HG03095 (cell line): Measurements from ENCODE around the gene KIZ.

Experiments used
- ATAC-seq: cut with Tn5 transposase; IDR thresholded peaks from one replicate; pipeline ENCODE4 v1.9.1; 2021; ENCODE audit warnings: moderate library complexity; ENCODE audit not compliant: unreplicated experiment

The KIZ gene

DNA sequence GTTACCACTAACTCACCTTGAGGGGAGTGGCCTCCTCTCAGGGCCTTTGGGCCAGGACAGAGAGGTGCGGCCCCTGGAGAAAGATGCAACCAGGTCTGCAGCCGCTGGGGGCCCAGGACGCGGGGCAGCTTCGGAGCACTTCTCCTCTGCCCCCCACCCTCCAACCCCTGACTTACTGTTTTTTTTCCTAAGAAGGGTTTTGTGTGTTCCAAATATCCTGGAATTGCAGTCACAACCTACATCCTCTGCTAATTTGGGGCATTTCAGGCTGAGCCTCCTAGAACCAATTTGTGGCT, 21.5 kb upstream of the KIZ start:
- ATAC-seq: no peak

DNA sequence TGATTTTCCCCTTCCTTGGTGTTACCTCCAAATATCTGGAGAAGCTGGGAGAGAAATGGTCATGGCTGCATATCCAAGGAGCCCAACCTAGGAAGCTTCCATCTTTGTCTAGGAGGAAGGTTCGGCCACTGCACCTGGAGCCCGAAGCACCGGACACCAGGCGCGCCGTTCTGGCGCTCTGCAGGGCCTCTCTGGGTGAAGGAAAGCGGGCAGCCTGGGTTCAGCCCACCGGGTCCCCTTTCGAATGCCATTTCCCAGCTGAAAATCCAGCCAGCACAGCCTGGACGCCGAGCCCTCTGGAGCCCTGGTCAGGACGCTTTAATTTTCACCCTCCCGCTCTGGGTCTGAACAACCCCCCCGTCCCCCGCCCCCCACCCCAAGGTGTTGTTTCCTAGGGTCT, 21.0 kb upstream of the KIZ start:
- ATAC-seq: no peak

DNA sequence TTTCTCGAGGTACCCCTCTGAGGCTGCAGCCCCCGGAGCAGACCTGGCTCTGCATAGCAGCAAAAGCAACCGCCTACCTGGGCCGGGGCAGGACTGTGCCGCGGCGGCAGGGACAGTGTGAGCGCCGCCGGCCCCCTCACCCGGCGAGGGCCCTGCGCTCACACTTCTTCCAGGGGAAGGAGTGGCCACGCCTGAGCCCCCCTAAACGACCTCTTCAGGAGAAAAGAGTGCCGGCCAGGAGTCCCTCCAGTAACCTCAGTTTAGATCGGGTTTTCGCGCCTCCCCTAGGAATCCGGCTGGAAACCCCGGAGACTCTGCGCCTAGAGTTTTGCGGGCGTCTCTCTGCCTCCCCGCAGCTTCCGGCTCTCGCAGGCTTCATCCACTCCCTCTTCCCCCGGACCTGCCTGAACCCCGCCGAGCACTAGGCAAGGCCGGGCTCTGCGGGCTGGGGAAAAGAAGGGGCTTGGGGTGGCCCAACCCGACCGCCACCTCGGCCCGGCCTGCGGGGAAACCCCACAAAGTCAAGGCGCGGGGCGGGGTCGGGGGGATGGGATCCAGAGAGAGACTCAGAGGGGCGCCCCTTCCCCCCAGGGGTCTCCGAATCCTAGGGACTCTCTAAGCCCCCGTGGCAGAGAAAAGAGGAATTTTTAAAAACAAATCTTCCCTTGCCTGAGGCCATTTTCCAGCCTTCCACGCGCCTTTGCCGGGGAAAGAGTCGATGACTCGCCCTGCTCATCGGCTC, 20.3 kb upstream of the KIZ start:
- no peak for ATAC-seq

DNA sequence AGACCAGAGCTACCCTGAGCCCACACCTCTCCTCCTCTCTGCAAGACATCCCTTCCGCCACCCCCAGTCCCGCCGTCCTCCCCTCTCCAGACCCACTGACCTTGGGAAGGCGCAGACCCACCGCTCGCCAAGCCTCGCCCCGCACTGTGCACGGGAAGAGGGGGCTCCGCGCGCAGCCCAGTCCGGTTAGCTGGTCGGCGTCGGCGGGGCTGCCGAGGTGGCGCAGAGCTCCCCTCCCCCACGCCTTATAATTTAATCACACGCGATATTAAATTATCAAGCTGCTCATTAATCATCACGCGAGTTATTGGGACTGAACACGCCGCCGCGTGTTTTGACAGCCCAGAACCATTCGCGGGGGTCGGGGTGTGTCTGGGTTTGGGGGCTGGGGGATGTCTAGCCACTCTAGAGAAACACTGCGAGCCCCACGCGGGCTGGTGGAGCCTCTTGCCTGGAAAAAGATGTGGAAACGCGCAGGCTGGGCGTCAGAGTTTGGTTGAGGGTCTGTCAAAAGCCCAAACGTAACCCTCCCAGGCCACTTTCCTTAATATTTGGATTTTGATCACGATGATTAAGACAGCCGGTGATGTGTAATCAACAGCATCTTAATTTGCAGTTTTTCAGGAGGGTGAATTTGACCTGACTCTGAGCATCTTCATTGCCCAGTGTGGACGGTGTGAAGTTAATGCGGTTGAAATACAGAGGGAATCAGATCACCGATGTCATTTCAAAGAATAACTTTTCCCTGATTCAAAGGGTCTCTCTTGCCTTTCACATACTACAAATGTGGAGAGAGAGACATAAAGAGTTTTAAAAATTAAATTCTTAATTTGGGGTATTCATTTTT, 19.5 kb upstream of the KIZ start, which contains the start of gene LINC00237:
Gene LINC00237 (minus strand): TSS at position 188 of the 847 bp plus-strand sequence.
- no peak for ATAC-seq

DNA sequence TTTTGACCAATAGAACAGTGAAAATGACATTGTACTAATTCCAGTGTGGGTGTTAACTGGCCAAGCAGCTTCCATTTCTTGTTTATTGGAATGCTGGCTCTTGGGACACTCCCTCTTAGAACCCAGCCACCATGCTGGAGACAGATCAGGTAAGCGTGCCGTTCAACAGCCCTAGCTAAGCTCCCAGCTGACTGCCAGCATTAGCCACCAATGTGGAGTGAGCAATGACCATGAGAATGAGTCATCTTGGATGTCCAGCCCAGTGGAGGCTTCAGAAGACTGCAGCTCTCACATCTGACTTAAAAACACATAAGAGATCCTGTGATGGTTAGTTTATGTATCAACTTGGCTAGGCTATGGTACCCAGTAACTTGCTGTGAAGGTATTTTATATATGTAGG, 16.7 kb upstream of the KIZ start:
- ATAC-seq: no peak

DNA sequence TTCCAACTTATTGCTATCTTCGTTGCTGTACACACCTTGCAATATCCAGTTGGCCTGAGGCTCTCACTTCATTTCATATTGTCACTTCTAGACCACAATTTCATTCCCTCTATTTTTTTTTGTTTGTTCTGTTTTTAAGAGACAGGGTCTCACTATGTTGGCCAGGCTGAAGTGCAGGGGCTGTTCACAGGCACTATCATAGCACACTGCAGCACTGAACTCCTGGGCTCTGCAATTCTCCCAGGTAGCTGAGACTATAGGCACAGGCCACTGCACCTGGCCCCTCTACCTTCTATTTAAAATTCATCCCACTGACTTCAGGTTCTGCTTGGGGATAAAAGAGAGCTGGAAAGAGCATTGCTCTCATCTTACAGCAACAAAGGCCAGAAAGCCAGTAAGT, 15.1 kb upstream of the KIZ start:
- no peak for ATAC-seq

DNA sequence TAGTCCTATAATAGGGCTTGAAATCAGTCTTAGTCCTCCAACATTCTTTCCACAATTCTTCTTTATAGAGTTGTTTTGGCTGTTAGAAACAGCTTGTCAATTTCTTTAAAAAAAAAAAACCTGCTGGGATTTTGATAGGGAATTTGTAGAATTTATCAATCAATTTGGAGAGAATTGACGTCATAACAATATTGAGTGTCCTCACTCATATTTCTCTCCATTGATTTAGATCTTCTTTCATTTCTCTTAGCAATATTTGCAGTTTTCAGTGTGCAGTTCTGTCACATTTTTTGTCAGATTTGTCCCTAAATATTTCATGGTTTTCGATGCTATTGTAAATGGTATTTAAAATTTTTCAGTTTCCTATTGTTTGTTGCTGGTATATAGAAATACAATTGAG, 14.5 kb upstream of the KIZ start:
- ATAC-seq: no peak

DNA sequence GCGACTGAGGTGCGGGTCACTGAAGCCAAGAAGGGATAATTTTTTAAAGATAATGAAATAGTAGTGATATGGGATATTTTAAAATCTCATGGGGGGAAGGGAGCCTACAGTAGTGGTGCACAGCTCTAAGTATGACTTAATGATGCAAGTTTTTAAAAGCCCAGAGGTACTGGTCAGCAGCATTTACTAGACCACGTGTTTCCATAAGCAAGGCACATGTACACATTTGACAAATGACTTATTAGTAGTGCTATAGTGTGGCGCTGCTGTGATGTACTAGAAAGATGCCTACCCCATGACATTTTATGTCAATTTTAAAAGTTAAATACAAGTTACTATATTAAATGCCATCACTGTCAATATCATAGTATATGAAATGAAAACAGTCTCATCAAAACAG, 12.2 kb upstream of the KIZ start:
- ATAC-seq: no peak

DNA sequence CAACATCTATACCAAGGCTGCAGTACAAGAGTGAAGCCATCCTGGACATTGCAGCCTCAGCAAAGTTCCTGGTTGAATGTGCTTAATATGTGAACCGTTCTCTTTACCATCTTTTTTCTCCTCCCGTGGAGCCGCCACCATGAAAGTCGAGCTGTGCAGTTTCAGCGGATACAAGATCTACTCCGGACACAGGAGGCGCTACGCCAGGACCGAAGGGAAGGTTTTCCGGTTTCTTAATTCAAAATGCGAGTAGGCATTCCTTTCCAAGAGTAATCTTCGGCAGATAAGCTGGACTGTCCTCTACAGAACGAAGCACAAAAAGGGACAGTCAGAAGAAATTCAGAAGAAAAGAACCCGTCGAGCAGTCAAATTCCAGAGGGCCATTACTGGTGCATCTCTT, 11.3 kb upstream of the KIZ start:
- ATAC-seq: no peak

DNA sequence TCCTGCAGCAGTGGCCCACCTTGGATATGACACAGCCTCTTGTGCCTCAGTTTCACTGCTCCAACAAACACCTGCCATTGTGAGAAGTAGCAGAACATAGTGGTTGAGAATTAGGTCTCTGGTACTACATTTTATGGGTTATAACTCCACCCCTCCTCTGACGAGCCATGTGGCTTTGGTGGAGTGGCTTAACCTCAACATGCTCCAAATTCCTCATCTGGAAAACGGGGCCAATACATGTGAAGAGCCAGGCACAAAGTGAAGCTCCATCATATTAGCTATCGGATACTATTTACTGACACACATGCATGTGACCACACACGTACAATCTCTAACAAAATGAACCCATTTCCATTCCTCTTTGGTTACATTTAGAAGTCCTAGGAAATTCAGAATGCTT, 8.4 kb upstream of the KIZ start:
- ATAC-seq: no peak

DNA sequence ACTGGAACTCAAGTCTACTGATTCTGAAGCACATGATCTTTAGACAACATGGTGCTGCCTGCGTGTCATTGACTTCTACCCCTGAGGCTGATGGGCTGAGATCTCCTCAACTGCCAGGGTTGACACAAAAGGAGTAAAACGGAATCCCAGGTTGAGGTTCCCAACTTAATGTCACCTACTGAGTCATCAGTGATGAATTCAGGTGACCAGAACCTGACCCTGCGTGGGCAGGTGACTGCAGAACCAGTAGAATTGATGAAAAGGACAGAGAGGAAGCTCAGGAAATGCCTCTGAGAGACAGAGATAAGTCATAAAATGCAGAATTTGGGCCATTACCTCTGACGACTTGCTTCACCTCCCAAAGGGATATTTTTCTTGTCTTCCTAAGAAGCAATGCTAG, 7.7 kb upstream of the KIZ start:
- ATAC-seq: no peak

DNA sequence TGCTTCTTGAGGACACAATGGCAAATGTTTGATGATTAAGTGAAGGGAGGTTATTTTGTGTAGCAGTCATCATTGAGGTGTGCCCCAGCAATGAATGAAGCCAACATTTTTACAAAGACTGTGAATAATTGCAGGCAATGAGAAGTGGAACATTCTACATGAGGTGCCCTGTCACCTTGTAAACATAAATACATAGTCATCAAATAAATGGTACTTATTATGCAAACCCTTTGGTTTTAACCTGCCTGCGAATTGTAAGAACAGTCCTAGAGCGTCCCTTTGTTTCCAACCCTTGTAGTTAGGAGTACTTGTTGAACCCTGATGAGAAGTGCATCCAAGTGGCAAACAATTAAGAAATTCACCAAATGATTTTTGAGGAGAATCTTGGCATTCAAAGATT, 7.1 kb upstream of the KIZ start:
- no peak for ATAC-seq

DNA sequence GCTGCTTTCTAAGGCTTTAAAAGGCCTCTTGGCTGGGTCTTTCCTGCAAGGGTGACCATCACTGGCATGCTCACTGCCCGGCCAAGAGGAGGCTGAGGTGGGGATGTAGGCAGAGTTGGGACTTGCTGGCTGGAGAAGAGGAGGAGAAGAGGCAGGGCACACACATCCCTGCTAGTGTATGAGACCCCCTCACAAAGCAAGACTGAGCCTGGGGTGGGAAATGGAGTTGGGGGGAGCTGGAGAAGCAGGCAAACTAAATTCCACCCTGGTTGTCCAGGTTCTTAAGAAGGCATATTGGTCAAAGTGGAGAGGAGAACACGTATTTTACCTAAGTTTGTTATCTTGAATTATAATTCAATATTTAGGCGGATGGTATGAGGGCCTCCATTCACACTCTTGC, 1.7 kb upstream of the KIZ start:
- no peak for ATAC-seq

DNA sequence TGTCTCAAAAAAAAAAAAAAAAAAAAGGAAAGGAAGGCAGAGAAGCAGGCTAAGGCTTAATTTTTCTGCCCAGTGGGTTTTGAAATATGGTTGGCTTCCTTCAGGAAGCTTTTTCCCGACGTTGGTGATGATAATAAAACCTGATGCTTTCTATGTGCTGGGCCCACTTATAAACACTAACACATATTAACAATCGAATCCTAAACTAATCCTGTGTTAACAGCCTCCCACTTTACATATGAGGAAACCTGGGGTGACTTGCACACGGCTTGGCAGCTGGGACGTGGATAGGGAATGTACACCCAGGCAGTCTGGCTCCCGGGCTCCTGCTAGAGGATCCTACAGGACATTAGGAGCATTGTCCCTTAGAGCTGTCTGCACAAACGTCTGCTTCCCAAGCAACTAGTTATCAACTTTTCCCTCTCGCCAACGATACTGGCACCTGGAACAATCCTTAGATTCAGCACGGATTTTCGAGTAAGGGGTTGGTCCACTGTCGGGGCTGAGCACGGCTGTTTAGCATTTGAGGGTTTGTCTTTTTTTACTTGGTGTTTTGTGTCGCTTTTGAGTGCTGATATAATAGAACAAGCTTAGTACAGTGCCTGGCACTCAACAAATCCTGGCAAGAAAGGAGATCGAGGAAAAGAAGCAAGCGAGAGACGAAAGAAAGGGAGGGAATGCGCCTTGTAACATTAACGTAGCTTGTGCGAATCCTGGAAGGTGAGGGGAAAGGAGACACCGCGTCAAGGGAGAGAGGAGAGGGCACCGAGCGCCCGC, 622 bp upstream of the KIZ start:
- peak; percentile 15 for ATAC-seq

DNA sequence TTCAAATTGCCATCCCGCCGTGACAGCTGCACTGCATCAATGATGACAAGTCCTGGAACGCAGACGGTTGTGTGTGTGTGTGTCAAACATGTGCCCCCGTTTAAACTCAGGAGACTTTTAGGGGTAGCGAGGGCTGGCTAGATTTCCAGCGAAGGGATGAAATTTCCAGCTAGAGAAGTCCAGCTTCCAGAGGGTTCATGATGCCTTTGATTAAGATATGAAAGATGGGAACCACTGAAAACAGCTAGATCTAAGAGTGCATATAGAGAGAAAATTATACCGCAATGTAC, 644 bp downstream of the KIZ start:
- peak; percentile 1 for ATAC-seq

DNA sequence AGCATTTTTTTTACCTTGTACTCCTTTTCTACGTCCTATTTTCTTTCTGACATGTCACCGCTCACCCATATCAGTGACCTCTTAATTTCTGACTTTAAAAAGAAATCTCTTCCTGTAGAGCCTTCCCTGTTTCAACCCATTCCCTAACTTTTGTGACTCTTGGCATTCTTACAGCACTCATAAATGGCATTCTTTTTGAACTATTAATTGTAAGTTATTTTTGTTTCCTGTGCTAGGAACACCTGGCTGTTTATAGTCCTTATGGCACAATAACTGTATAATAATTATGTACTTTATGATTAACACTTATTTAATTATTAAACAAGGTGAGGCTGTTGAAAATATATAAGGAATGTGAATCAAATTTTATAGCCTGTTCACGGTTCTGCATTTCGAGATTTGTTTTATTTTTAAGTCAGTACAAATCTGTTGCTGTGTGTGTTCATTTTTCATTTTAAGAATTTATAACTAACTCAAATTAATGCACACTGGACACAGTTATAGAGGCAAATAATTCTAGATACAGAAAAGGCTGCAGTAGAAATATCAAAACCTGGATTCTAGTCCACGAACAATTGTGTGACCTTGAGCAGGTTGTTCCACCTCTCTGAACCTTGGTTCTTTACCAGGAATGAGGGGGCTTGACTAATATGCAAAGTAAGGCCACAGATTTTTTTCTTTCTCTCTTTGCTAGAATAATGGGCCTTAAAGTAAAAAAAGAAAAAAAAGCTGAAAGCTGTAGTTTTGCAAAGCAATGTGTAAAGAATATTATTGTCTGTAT, 1.5 kb downstream of the KIZ start:
- no peak for ATAC-seq

DNA sequence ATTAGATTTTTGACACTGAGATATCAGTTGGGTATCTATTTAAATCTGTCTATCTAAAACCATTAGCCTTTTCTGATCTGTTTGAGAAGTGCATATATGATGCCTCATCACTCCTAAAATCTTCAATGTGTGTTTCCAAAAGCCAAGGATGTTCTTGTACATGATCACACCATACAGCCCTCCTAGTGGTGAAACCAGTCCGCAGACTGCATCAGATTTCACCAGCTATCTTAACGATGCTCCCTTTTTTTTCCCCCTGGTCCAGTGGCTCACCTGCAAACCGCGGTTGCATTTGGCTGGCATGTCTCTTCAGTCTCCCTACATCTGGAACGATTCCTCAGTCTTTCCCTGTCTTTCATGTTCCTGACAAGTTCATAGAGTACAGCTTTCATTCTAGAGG, 4.0 kb downstream of the KIZ start:
- no peak for ATAC-seq

DNA sequence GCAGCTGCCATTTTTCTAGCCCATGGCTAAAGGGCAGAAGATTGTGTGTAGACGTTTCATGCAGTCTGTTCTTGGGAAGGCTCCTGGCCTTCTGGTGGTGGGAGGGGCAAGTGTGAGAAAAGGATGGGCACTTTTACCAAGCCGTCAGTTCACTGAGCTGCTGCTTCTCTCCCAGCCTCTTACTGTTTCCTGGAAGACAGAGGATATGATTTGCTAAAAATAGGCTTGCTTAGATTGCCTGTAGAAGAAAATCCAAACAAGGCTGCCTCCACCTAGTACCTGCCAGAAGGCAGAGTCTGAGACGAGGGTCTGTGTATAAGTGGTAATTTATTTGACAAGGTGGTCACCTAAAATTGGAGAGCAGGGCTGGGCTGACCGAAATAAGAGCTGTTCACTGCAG, 7.5 kb downstream of the KIZ start:
- ATAC-seq: no peak

DNA sequence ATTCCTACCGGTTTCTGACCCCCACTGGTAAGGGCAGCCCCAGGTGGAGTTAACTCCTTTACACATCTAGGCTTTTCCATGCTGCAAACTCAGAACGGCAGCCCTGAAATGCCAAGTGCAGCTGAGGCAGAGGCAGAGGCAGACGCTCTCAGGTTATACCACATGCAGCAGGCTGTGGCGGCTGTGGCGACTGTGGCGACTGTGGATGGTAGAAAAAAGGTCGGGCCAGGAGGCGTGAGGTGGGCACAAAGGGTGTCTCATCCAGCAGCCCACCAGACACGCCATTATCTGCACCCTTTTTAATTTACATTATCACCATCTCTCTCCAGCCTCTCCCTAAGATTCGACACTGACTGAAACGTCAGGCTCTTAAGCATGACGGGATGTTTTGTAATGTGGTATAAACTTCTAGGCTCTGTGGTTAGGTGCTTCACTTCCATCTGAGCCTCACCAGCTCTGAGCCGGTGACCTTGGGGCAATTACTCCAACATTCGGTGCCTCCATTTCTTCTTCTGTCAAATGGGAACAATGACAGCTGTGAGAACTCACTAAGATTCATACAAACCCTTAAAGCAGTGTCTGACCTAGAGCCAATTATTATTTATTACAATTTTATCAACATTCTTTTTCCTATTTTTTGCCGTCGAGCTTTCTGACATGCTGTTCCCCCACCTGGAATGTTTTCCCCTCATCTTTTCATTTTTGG, 8.2 kb downstream of the KIZ start:
- ATAC-seq: no peak

DNA sequence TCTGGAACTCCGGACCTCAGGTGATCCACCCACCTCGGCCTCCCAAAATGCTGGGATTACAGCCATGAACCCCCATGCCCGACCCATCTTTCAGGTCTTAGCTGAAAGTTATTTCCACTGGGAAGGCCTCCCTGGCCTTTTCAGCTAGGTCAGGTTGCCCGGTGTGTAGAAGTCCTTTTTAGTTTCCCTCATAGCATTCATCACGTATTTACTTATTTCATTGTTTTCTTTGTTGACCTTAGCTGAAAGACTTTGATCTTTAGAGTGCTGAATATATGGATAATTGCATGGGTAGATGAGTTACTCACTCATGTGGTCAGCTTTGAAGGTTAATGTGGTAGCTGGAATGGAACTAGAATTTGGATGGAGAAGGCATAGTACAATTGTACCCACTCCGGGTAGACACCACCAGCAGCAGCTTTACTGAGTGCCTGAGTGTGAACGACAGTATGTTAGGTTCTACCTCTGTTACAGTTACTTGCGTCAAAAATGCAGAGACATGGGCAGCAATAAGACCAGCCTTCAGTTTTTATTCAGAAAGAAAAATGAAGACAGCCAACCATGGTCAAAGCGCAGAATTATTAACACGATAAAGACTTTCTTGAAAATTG, 9.1 kb downstream of the KIZ start:
- ATAC-seq: no peak
